OCI-LY3 (cell line): ENCODE data around the gene ADARB2.
"Not testable (repeated sequence)": the region's sequence is repeated elsewhere in the genome, so short reads cannot be mapped to it uniquely, and the experiment has no call there.

Experiments
- H2AFZ ChIP-seq: fragments of 200-600, 300-600 bp; shearing (Covaris generic); 2 replicates; pipeline ENCODE4 v1.6.0; 2014; ENCODE audit warnings: antibody characterized with exemption, low read depth, low read length
- H3K27ac ChIP-seq: fragments of 200-600, 300-600 bp; sonication (generic); 2 replicates; pipeline ENCODE4 v1.5.1; 2014; ENCODE audit warnings: mild to moderate bottlenecking, low read length, moderate library complexity, mixed read lengths
- H3K27me3 ChIP-seq: fragments of 200-600, 300-600 bp; sonication (generic); 2 replicates; pipeline ENCODE4 v1.6.1; 2014; ENCODE audit warnings: low read depth, low read length, mixed read lengths
- H3K36me3 ChIP-seq: fragments of 200-600, 300-600 bp; sonication (generic); replicated peaks from 2 replicates; pipeline ENCODE3; 2014; ENCODE audit warnings: low read depth, low read length, mixed read lengths
- H3K4me1 ChIP-seq: fragments of 300-600, 200-600 bp; sonication (generic); 2 replicates; pipeline ENCODE4 v1.6.1; 2014; ENCODE audit warnings: low read length, mixed read lengths
- H3K4me2 ChIP-seq: fragments of 200-600, 300-600 bp; sonication (generic); 2 replicates; pipeline ENCODE4 v1.6.1; 2014; ENCODE audit warnings: low read length, mixed read lengths
- H3K4me3 ChIP-seq: fragments of 300-600, 200-600 bp; sonication (generic); 2 replicates; pipeline ENCODE4 v1.5.1; 2014; ENCODE audit warnings: antibody characterized with exemption, mild to moderate bottlenecking, low read length, moderate library complexity
- H3K79me2 ChIP-seq: fragments of 300-600, 200-600 bp; shearing (Covaris generic); 2 replicates; pipeline ENCODE4 v1.6.1; 2014; ENCODE audit warnings: mild to moderate bottlenecking, low read length, mixed read lengths
- H3K9ac ChIP-seq: fragments of 300-600, 200-600 bp; shearing (Covaris generic); 2 replicates; pipeline ENCODE4 v1.6.0; 2014; ENCODE audit warnings: mild to moderate bottlenecking, low read length, moderate library complexity
- H3K9me3 ChIP-seq: fragments of 200-600, 300-600 bp; shearing (Covaris generic); 2 replicates; pipeline ENCODE4 v1.6.1; 2014; ENCODE audit warnings: low read length, mixed read lengths; ENCODE audit not compliant: insufficient read depth
- H4K20me1 ChIP-seq: fragments of 200-600, 300-600 bp; sonication (generic); 2 replicates; pipeline ENCODE4 v1.6.1; 2016; ENCODE audit warnings: low read length, mixed read lengths; ENCODE audit not compliant: insufficient read depth
- CTCF ChIP-seq: fragments of 200-600, 300-600 bp; sonication (generic); IDR thresholded peaks from 2 replicates; pipeline ENCODE4 v1.5.1; 2014; ENCODE audit warnings: antibody characterized with exemption, low read length, low read depth
- EZH2phosphoT487 ChIP-seq: fragments of 200-600 bp; shearing (Covaris generic); IDR thresholded peaks from 2 replicates; pipeline ENCODE4 v1.6.1; 2018; ENCODE audit warnings: antibody characterized with exemption, mixed run types, low read depth

ADARB2 gene

GRCh38 chr10:1462032-1462431 is 275.3 kb downstream of the ADARB2 start:
- H3K4me2 ChIP-seq = no peak overlapping the region
- no peak overlapping the region for H2AFZ ChIP-seq
- no peaks in the 10 kb centered on the region for H3K27me3 ChIP-seq
- no peak overlapping the region for H3K4me3 ChIP-seq
- no peak overlapping the region for H3K9ac ChIP-seq
- no peaks in the 10 kb centered on the region for H3K4me1 ChIP-seq
- no peaks in the 10 kb centered on the region for H3K9me3 ChIP-seq
- H4K20me1 ChIP-seq = no peaks in the 10 kb centered on the region
- no peaks in the 10 kb centered on the region for H3K79me2 ChIP-seq
- H3K36me3 ChIP-seq = no peaks in the 10 kb centered on the region
- TF ChIP-seq EZH2phosphoT487 (no peak), CTCF (no peak)
- H3K27ac ChIP-seq = no peak overlapping the region

GRCh38 chr10:1461016-1461415 is 276.3 kb downstream of the ADARB2 start:
- Histone ChIP-seq H4K20me1 (no peaks in the 10 kb centered on the region), H3K9ac (no peak overlapping the region), H3K27ac (no peak overlapping the region), H3K4me2 (no peak overlapping the region), H3K4me3 (no peak overlapping the region), H3K9me3 (no peaks in the 10 kb centered on the region), H2AFZ (no peak overlapping the region), H3K4me1 (no peaks in the 10 kb centered on the region), H3K27me3 (no peaks in the 10 kb centered on the region), H3K79me2 (no peaks in the 10 kb centered on the region), H3K36me3 (no peaks in the 10 kb centered on the region)
- TF ChIP-seq EZH2phosphoT487 (no peak), CTCF (no peak)

- not testable (repeated sequence) for H3K4me1 ChIP-seq, H2AFZ ChIP-seq
Measured at GRCh38 chr10:1459664-1460063, 277.7 kb downstream of the ADARB2 start.

GRCh38 chr10:1454951-1455350 is 282.4 kb downstream of the ADARB2 start:
- H2AFZ ChIP-seq = no peak overlapping the region
- no peaks in the 10 kb centered on the region for H3K4me1 ChIP-seq
- no peaks in the 10 kb centered on the region for H3K27me3 ChIP-seq
- TF ChIP-seq EZH2phosphoT487 = no peak
- TF ChIP-seq CTCF = no peak
- no peaks in the 10 kb centered on the region for H4K20me1 ChIP-seq
- no peak overlapping the region for H3K4me2 ChIP-seq
- H3K36me3 ChIP-seq = no peaks in the 10 kb centered on the region
- no peaks in the 10 kb centered on the region for H3K79me2 ChIP-seq
- H3K9ac ChIP-seq = no peak overlapping the region
- no peaks in the 10 kb centered on the region for H3K9me3 ChIP-seq
- no peak overlapping the region for H3K27ac ChIP-seq
- no peak overlapping the region for H3K4me3 ChIP-seq

More at GRCh38 chr10:1459664-1460063, 277.7 kb downstream of the ADARB2 start:
- H3K4me3 ChIP-seq, H4K20me1 ChIP-seq, H3K4me2 ChIP-seq, H3K79me2 ChIP-seq, H3K36me3 ChIP-seq, H3K27ac ChIP-seq, H3K9me3 ChIP-seq, H3K27me3 ChIP-seq, H3K9ac ChIP-seq: not testable (repeated sequence)

- Histone ChIP-seq H3K4me3 (no peak overlapping the region), H4K20me1 (no peaks in the 10 kb centered on the region), H3K79me2 (no peaks in the 10 kb centered on the region), H3K4me2 (no peak overlapping the region), H3K27me3 (no peaks in the 10 kb centered on the region), H3K9me3 (no peaks in the 10 kb centered on the region), H3K36me3 (no peaks in the 10 kb centered on the region), H3K27ac (no peak overlapping the region), H3K4me1 (no peaks in the 10 kb centered on the region), H2AFZ (no peak overlapping the region), H3K9ac (no peak overlapping the region)
- TF ChIP-seq EZH2phosphoT487 (no peak), CTCF (no peak)
Measured at GRCh38 chr10:1454428-1454827, 282.9 kb downstream of the ADARB2 start.
